T-helper 1 cell treated with Interleukin-12 subunit alpha and Interleukin-12 subunit beta and Interleukin-4 antibody, amounts not matched to agents 30 μg/mL and 1 μg/mL, for 36 hours (primary cell): ENCODE measurements around the gene PIM1.

Experiments
- H3K27ac Mint-ChIP-seq: one replicate; pipeline ENCODE4 v1.8.0; 2021; ENCODE audit warnings: mild to moderate bottlenecking, mixed read lengths
- H3K27me3 Mint-ChIP-seq: one replicate; pipeline ENCODE4 v1.8.0; 2021; ENCODE audit warnings: low read depth, mixed read lengths
- H3K36me3 Mint-ChIP-seq: one replicate; pipeline ENCODE4 v1.8.0; 2021; ENCODE audit warnings: low read depth, mixed read lengths
- H3K4me1 Mint-ChIP-seq: one replicate; pipeline ENCODE4 v1.8.0; 2021; ENCODE audit warnings: low read depth, mixed read lengths
- H3K4me3 Mint-ChIP-seq: one replicate; pipeline ENCODE4 v1.8.0; 2021; ENCODE audit warnings: mild to moderate bottlenecking, moderate library complexity, mixed read lengths
- H3K9me3 Mint-ChIP-seq: one replicate; pipeline ENCODE4 v1.8.0; 2021; ENCODE audit warnings: mixed read lengths

Gene PIM1

GRCh38 chr6:37149745-37150144 is 20.2 kb upstream of the PIM1 start:
- H3K4me3 Mint-ChIP-seq, result no peak overlapping the region
- peaks cover 3% of the 10 kb centered on the region for H3K27me3 Mint-ChIP-seq
- no peak overlapping the region for H3K27ac Mint-ChIP-seq

GRCh38 chr6:37150314-37150713 is 19.6 kb upstream of the PIM1 start:
- peaks cover 17% of the 10 kb centered on the region for H3K4me1 Mint-ChIP-seq
- no peak overlapping the region for H3K4me3 Mint-ChIP-seq
- no peaks in the 10 kb centered on the region for H3K9me3 Mint-ChIP-seq
- no peak overlapping the region for H3K27ac Mint-ChIP-seq
- H3K36me3 Mint-ChIP-seq, result peaks cover 2% of the 10 kb centered on the region
- peaks cover 3% of the 10 kb centered on the region for H3K27me3 Mint-ChIP-seq

More at GRCh38 chr6:37149745-37150144, 20.2 kb upstream of the PIM1 start:
- Mint-ChIP-seq H3K9me3 (no peaks in the 10 kb centered on the region), H3K4me1 (peaks cover 11% of the 10 kb centered on the region), H3K36me3 (peaks cover 2% of the 10 kb centered on the region)

- Mint-ChIP-seq H3K4me1 (peaks cover 29% of the 10 kb centered on the region), H3K9me3 (no peaks in the 10 kb centered on the region), H3K27ac (peak overlapping the region; percentile 83), H3K36me3 (peaks cover 2% of the 10 kb centered on the region), H3K4me3 (peak overlapping the region; percentile 66), H3K27me3 (no peaks in the 10 kb centered on the region)
Observed at GRCh38 chr6:37155394-37156312, 14.3 kb upstream of the PIM1 start.

- no peaks in the 10 kb centered on the region for H3K27me3 Mint-ChIP-seq
- peaks cover 3% of the 10 kb centered on the region for H3K9me3 Mint-ChIP-seq
- H3K4me1 Mint-ChIP-seq, result peaks cover 32% of the 10 kb centered on the region
- H3K4me3 Mint-ChIP-seq, result no peak overlapping the region
- H3K27ac Mint-ChIP-seq, result no peak overlapping the region
- H3K36me3 Mint-ChIP-seq, result peaks cover 3% of the 10 kb centered on the region
Observed at GRCh38 chr6:37158508-37158907, 11.4 kb upstream of the PIM1 start.

GRCh38 chr6:37160922-37161778 is 8.8 kb upstream of the PIM1 start:
- Mint-ChIP-seq H3K27me3 (no peaks in the 10 kb centered on the region), H3K9me3 (peaks cover 3% of the 10 kb centered on the region), H3K4me1 (peaks cover 19% of the 10 kb centered on the region), H3K36me3 (peaks cover 3% of the 10 kb centered on the region), H3K4me3 (no peak overlapping the region), H3K27ac (no peak overlapping the region)

- Mint-ChIP-seq H3K4me1 (peaks cover 12% of the 10 kb centered on the region), H3K27me3 (no peaks in the 10 kb centered on the region), H3K36me3 (peaks cover 3% of the 10 kb centered on the region), H3K27ac (no peak overlapping the region), H3K9me3 (peaks cover 3% of the 10 kb centered on the region), H3K4me3 (no peak overlapping the region)
Observed at GRCh38 chr6:37162740-37163139, 7.2 kb upstream of the PIM1 start.

- peak overlapping the region; percentile 89 for H3K4me3 Mint-ChIP-seq
- peaks cover 25% of the 10 kb centered on the region for H3K36me3 Mint-ChIP-seq
- peaks cover 19% of the 10 kb centered on the region for H3K4me1 Mint-ChIP-seq
- peak overlapping the region; percentile 91 for H3K27ac Mint-ChIP-seq
- no peaks in the 10 kb centered on the region for H3K27me3 Mint-ChIP-seq
- H3K9me3 Mint-ChIP-seq, result no peaks in the 10 kb centered on the region
Observed at GRCh38 chr6:37168163-37168758, 1.7 kb upstream of the PIM1 start.

GRCh38 chr6:37168811-37169495 is 999 bp upstream of the PIM1 start:
- Mint-ChIP-seq H3K36me3 (peaks cover 32% of the 10 kb centered on the region), H3K27me3 (no peaks in the 10 kb centered on the region), H3K9me3 (no peaks in the 10 kb centered on the region), H3K4me1 (peaks cover 25% of the 10 kb centered on the region), H3K27ac (peak overlapping the region; percentile 91), H3K4me3 (peak overlapping the region; percentile 89)

GRCh38 chr6:37170273-37171200 is 585 bp downstream of the PIM1 start:
- H3K36me3 Mint-ChIP-seq, result peaks cover 47% of the 10 kb centered on the region
- no peaks in the 10 kb centered on the region for H3K9me3 Mint-ChIP-seq
- H3K4me3 Mint-ChIP-seq, result peak overlapping the region; percentile 94
- peaks cover 40% of the 10 kb centered on the region for H3K4me1 Mint-ChIP-seq
- peak overlapping the region; percentile 94 for H3K27ac Mint-ChIP-seq
- H3K27me3 Mint-ChIP-seq, result no peaks in the 10 kb centered on the region

- Mint-ChIP-seq H3K27me3 (no peaks in the 10 kb centered on the region), H3K9me3 (no peaks in the 10 kb centered on the region), H3K27ac (peak overlapping the region; percentile 94), H3K36me3 (peaks cover 56% of the 10 kb centered on the region), H3K4me3 (peak overlapping the region; percentile 94), H3K4me1 (peaks cover 47% of the 10 kb centered on the region)
Observed at GRCh38 chr6:37171201-37171969, 1.4 kb downstream of the PIM1 start.

GRCh38 chr6:37171970-37172812 is 2.2 kb downstream of the PIM1 start:
- Mint-ChIP-seq H3K36me3 (peaks cover 63% of the 10 kb centered on the region), H3K9me3 (no peaks in the 10 kb centered on the region), H3K4me1 (peaks cover 53% of the 10 kb centered on the region), H3K27ac (peak overlapping the region; percentile 94), H3K27me3 (no peaks in the 10 kb centered on the region), H3K4me3 (peak overlapping the region; percentile 94)

GRCh38 chr6:37172912-37173492 is 3.0 kb downstream of the PIM1 start:
- H3K4me1 Mint-ChIP-seq, result peaks cover 55% of the 10 kb centered on the region
- peak overlapping the region; percentile 94 for H3K27ac Mint-ChIP-seq
- H3K9me3 Mint-ChIP-seq, result peaks cover 3% of the 10 kb centered on the region
- peak overlapping the region; percentile 94 for H3K4me3 Mint-ChIP-seq
- no peaks in the 10 kb centered on the region for H3K27me3 Mint-ChIP-seq
- peaks cover 71% of the 10 kb centered on the region for H3K36me3 Mint-ChIP-seq
